H1 (cell line): ENCODE results near the gene CHD1. TPM values are rescaled to one million over a fixed set of nuclear protein-coding genes. Genes with fewer than 3 reads are reported as not detected.

Experiments used
- CTCF ChIA-PET: fragments of 300-600 bp; sonication (Branson Sonifier 250); formaldehyde crosslinking; loops from one replicate; lab custom pipeline; 2021; ENCODE audit not compliant: partially characterized antibody; lab: Charles Lee
- POLR2A ChIA-PET: fragments of 300-600 bp; sonication (Branson Sonifier 250); formaldehyde crosslinking; loops from one replicate; lab custom pipeline; 2021; ENCODE audit warnings: inconsistent platforms; ENCODE audit not compliant: partially characterized antibody; lab: Charles Lee
- DNase-seq, 2 experiments: peaks; one replicate each; pipeline versions ENCODE4 v3.0.0 to v3.0.0-alpha.2; 2010 to 2022; ENCODE audit warnings: low spot score in 2 of 2, low read depth in 1 of 2, mixed read lengths in 1 of 2
- FAIRE-seq: peaks from 2 replicates; lab custom pipeline; 2011; peaks lifted over from hg19 to GRCh38; lab: Jason Lieb, UNC
- H2AFZ ChIP-seq: 2 replicates; pipeline ENCODE4 v1.8.1; 2012; ENCODE audit warnings: low read length, inconsistent platforms
- H2AK5ac ChIP-seq: 2 replicates; pipeline ENCODE4 v1.6.1; 2013; ENCODE audit warnings: low read depth, low read length
- H2BK120ac ChIP-seq: replicated peaks from 2 replicates; pipeline ENCODE3; 2013; ENCODE audit warnings: low read depth, low read length, inconsistent platforms
- H2BK12ac ChIP-seq: 2 replicates; pipeline ENCODE4 v1.6.1; 2013; ENCODE audit warnings: low read depth, low read length
- H2BK15ac ChIP-seq: 2 replicates; pipeline ENCODE4 v1.6.1; 2013; ENCODE audit warnings: low read length
- H2BK20ac ChIP-seq: 2 replicates; pipeline ENCODE4 v1.6.1; 2013; ENCODE audit warnings: low read length
- H2BK5ac ChIP-seq: 2 replicates; pipeline ENCODE4 v1.6.1; 2013; ENCODE audit warnings: low read depth, low read length
- H3K14ac ChIP-seq: 2 replicates; pipeline ENCODE4 v1.6.1; 2013; ENCODE audit warnings: inconsistent platforms; ENCODE audit not compliant: insufficient read length
- H3K18ac ChIP-seq: 2 replicates; pipeline ENCODE4 v1.6.1; 2013; ENCODE audit warnings: low read length; ENCODE audit errors: extremely low read depth
- H3K23ac ChIP-seq: 2 replicates; pipeline ENCODE4 v1.6.1; 2013; ENCODE audit warnings: inconsistent platforms; ENCODE audit not compliant: insufficient read length
- H3K23me2 ChIP-seq: 2 replicates; pipeline ENCODE4 v1.6.1; 2013; ENCODE audit warnings: low read depth, low read length
- H3K27ac ChIP-seq: 2 replicates; pipeline ENCODE4 v1.6.1; 2011; ENCODE audit warnings: low read depth, low read length, inconsistent platforms
- H3K27me3 ChIP-seq, 4 experiments: replicated peaks in 1 of 4; 1 replicate in 1 of 4; 2 replicates in 3 of 4; pipeline versions ENCODE4 v1.6.1 to v1.8.1; 2011 to 2013; ENCODE audit warnings: low read length in 3 of 4, mild to moderate bottlenecking in 3 of 4, inconsistent platforms in 2 of 4, mixed read lengths in 2 of 4, moderate library complexity in 1 of 4; ENCODE audit not compliant: control insufficient read depth in 3 of 4, insufficient read depth in 3 of 4; ENCODE audit errors: extremely low read depth in 1 of 4
- H3K36me3 ChIP-seq, 4 experiments: 2 replicates each; pipeline versions ENCODE4 v1.6.1 to v1.8.1; 2011 to 2013; ENCODE audit warnings: mild to moderate bottlenecking in 4 of 4, low read length in 3 of 4, moderate library complexity in 2 of 4, control low read depth in 1 of 4, inconsistent platforms in 1 of 4; ENCODE audit not compliant: insufficient read depth in 4 of 4, control insufficient read depth in 2 of 4
- H3K4ac ChIP-seq: replicated peaks from 2 replicates; pipeline ENCODE3; 2013; ENCODE audit warnings: low read length, low read depth, mixed read lengths, inconsistent platforms; ENCODE audit not compliant: insufficient read length
- H3K4me1 ChIP-seq, 4 experiments: replicated peaks in 1 of 4; 1 replicate in 1 of 4; 2 replicates in 3 of 4; pipeline versions ENCODE4 v1.6.1 to v1.8.1; 2011 to 2013; ENCODE audit warnings: low read length in 3 of 4, inconsistent platforms in 2 of 4, mixed read lengths in 1 of 4; ENCODE audit not compliant: insufficient read depth in 4 of 4, control insufficient read depth in 3 of 4
- H3K4me2 ChIP-seq, 2 experiments: 2 replicates each; pipeline versions ENCODE4 v1.6.1 to v1.8.1; 2011 to 2013; ENCODE audit warnings: low read depth in 2 of 2, low read length in 2 of 2, control low read depth in 1 of 2, inconsistent platforms in 1 of 2, mild to moderate bottlenecking in 1 of 2; ENCODE audit not compliant: insufficient read depth in 1 of 2
- H3K4me3 ChIP-seq, 4 experiments: fragments of 200-600, 300-600 bp in 1 of 4; sonication (generic), shearing (Covaris generic), sonication (Bioruptor Twin) in 1 of 4; 2 replicates each; pipeline versions ENCODE4 v1.5.1 to v1.8.1; 2011 to 2016; ENCODE audit warnings: low read length in 4 of 4, low read depth in 3 of 4, control low read depth in 2 of 4, inconsistent platforms in 2 of 4, mild to moderate bottlenecking in 2 of 4, mixed read lengths in 1 of 4, moderate library complexity in 1 of 4; ENCODE audit not compliant: insufficient read depth in 2 of 4; ENCODE audit errors: extremely low read depth in 1 of 4
- H3K56ac ChIP-seq: replicated peaks from 2 replicates; pipeline ENCODE3; 2013; ENCODE audit warnings: low read depth, mild to moderate bottlenecking, mixed read lengths, low read length, inconsistent platforms; ENCODE audit not compliant: insufficient read length
- H3K79me1 ChIP-seq: 2 replicates; pipeline ENCODE4 v1.6.1; 2013; ENCODE audit warnings: low read depth, low read length, control low read depth
- H3K79me2 ChIP-seq, 2 experiments: 2 replicates each; pipeline versions ENCODE4 v1.6.1 to v1.8.1; 2012 to 2013; ENCODE audit warnings: low read length in 2 of 2, mild to moderate bottlenecking in 2 of 2, inconsistent platforms in 1 of 2; ENCODE audit not compliant: insufficient read depth in 2 of 2, control insufficient read depth in 1 of 2
- H3K9ac ChIP-seq, 4 experiments: replicated peaks in 1 of 4; 1 replicate in 1 of 4; 2 replicates in 3 of 4; pipeline versions ENCODE4 v1.6.1 to v1.8.1; 2011 to 2013; ENCODE audit warnings: low read depth in 3 of 4, low read length in 3 of 4, control low read depth in 2 of 4, mild to moderate bottlenecking in 2 of 4, moderate library complexity in 2 of 4, inconsistent platforms in 1 of 4; ENCODE audit errors: extremely low read depth in 1 of 4
- H3K9me3 ChIP-seq, 2 experiments: 2 replicates each; pipeline versions ENCODE4 v1.6.1 to v1.8.1; 2012 to 2013; ENCODE audit warnings: mild to moderate bottlenecking in 2 of 2, moderate library complexity in 2 of 2, control low read depth in 1 of 2, inconsistent platforms in 1 of 2, low read depth in 1 of 2, low read length in 1 of 2, mixed read lengths in 1 of 2; ENCODE audit not compliant: insufficient read depth in 2 of 2
- H4K20me1 ChIP-seq, 2 experiments: replicated peaks in 1 of 2; 2 replicates each; pipeline versions ENCODE3 to v1.8.1; 2011 to 2013; ENCODE audit warnings: inconsistent platforms in 2 of 2, low read length in 2 of 2, mild to moderate bottlenecking in 1 of 2; ENCODE audit not compliant: insufficient read depth in 2 of 2, control insufficient read depth in 1 of 2
- H4K5ac ChIP-seq: 2 replicates; pipeline ENCODE4 v1.6.1; 2013; ENCODE audit warnings: low read length, low read depth, mixed read lengths, inconsistent platforms; ENCODE audit not compliant: insufficient read length
- H4K8ac ChIP-seq: 2 replicates; pipeline ENCODE4 v1.8.0; 2013; ENCODE audit warnings: mild to moderate bottlenecking, moderate library complexity, low read length, inconsistent platforms; ENCODE audit not compliant: insufficient read depth; ENCODE audit errors: extremely low read depth
- H4K91ac ChIP-seq: replicated peaks from 2 replicates; pipeline ENCODE3; 2013; ENCODE audit warnings: low read length, mixed read lengths, inconsistent platforms; ENCODE audit not compliant: insufficient read length
- RAD21 ChIP-seq, 2 experiments: IDR thresholded peaks in 1 of 2; conservative IDR thresholded peaks in 1 of 2; 2 replicates each; pipeline ENCODE4 v1.6.1; 2011; ENCODE audit warnings: low read depth in 2 of 2, low read length in 2 of 2, improper control_type of control experiment in 1 of 2, inconsistent platforms in 1 of 2, mild to moderate bottlenecking in 1 of 2, moderate library complexity in 1 of 2
- TAF7 ChIP-seq: optimal IDR thresholded peaks from 2 replicates; pipeline ENCODE3; 2011; ENCODE audit warnings: low read depth, mild to moderate bottlenecking, inconsistent platforms, low read length, moderate library complexity, borderline replicate concordance
- WGBS, 2 experiments: shearing (Covaris generic) in 1 of 2; methylation state at CpG; one replicate each; pipeline versions ENCODE4 v1.1.6 to v1.1.7; 2013 to 2015; ENCODE audit warnings: low lambda C conversion rate in 2 of 2, mixed read lengths in 2 of 2, inconsistent platforms in 1 of 2, low coverage in 1 of 2, missing lambda C conversion rate in 1 of 2; ENCODE audit not compliant: insufficient replicate concordance in 2 of 2, insufficient coverage in 1 of 2, insufficient read length in 1 of 2; ENCODE audit errors: extremely low coverage in 1 of 2, missing lambda C conversion rate in 1 of 2; 5-methylcytosine and 5-hydroxymethylcytosine counted together
- polyA plus RNA-seq, 7 experiments: library from polyadenylated mRNA; depleted of rRNA in 3 of 7; stranded (reverse) in 5 of 7; unstranded in 2 of 7; fragments of >200 nt in 5 of 7; fragments of 200-250 nt in 2 of 7; gene quantifications; 1 replicate in 5 of 7; 2 replicates in 1 of 7; 4 replicates in 1 of 7; pipeline versions ENCODE4 v1.2.1 to v1.2.3, GENCODE V29; 2011 to 2013; ENCODE audit warnings: missing spikeins in 2 of 7, mixed read lengths in 2 of 7
- small RNA-seq: library from polyadenylated mRNA; stranded (forward); fragments of <200 nt; extraction: miRNeasy Mini kit (QIAGEN cat#:217004); gene quantifications from one replicate; pipeline ENCODE3, GENCODE V24; 2013; ENCODE audit not compliant: insufficient read depth
- total RNA-seq: library from RNA; stranded (reverse); fragmentation: NEBNext Ultra II Directional; extraction: Animal tissue kit (Norgen Biotek cat#: 25700); gene quantifications from 2 replicates; pipeline ENCODE4 v1.2.1, GENCODE V29; 2021

CHD1 gene
- total and polyA plus RNA-seq, 2 of the 8 experiments (the other 6 are each of a cell fraction or from before 2014, with no cell fraction given), result 15.6 to 53.0 TPM

GRCh38 chr5:98804066-98804465 is 124.7 kb downstream of the CHD1 start:
- Histone ChIP-seq H4K5ac (no peak overlapping the region), H3K9me3 (peaks cover 0 to 9% of the 10 kb centered on the region in 2 experiments; a peak in 1 of 4 replicates), H3K14ac (no peak overlapping the region), H3K18ac (no peak overlapping the region), H2BK12ac (no peak overlapping the region), H3K4me2 (no peak overlapping the region), H2BK120ac (no peak overlapping the region), H3K23me2 (no peaks in the 10 kb centered on the region), H3K4me3 (no peak overlapping the region), H3K36me3 (no peaks in the 10 kb centered on the region), H2BK20ac (no peak overlapping the region), H3K27ac (no peak overlapping the region), H3K56ac (no peak overlapping the region), H4K20me1 (no peaks in the 10 kb centered on the region), H3K4ac (no peak overlapping the region), H3K4me1 (no peaks in the 10 kb centered on the region), H3K27me3 (no peaks in the 10 kb centered on the region), H2BK15ac (no peak overlapping the region), H4K91ac (no peak overlapping the region), H3K79me1 (no peaks in the 10 kb centered on the region), H3K9ac (no peak overlapping the region), H2AK5ac (no peak overlapping the region), H4K8ac (no peak overlapping the region), H2AFZ (no peak overlapping the region), H3K23ac (no peak overlapping the region), H2BK5ac (no peak overlapping the region), H3K79me2 (no peaks in the 10 kb centered on the region)
- no peak for DNase-seq
- FAIRE-seq, result no peak
- 95% methylated on average over 2 of the region's 2 CpGs; no CpG with 5 or more reads in 1 of the 2 experiments for WGBS, 2 experiments
- ChIA-PET CTCF (no interaction called here), POLR2A (no interaction called here)
- no peak for TF ChIP-seq RAD21 (IDR thresholded peaks at IDR 0.05 in 1 of 2, conservative IDR thresholded peaks at IDR 0.05 in 1 of 2; ENCODE audit: low read depth in 2 of 2, low read length in 2 of 2)
- TF ChIP-seq TAF7, result no peak

Small RNA genes within 50 kb of the gene (small RNA-seq; reads per million reads assigned to genes)
- not detected for gene RF00019
- not detected for gene RNU6-402P

Other genes with a start within 250 kb of the CHD1 start
- gene RGMB, start 155.3 kb downstream of the CHD1 start, total RNA-seq, result 27.0 and 27.9 TPM in 2 replicates
- gene RGMB, start 155.3 kb downstream of the CHD1 start, polyA plus RNA-seq (2011; rRNA removed), result 11.7 and 24.4 TPM in 2 replicates